ENCODE measurements around the gene ANKS1A. TPM values are rescaled to one million over a fixed set of nuclear protein-coding genes. Genes with fewer than 3 reads are reported as not detected.

Gene ANKS1A
- total RNA-seq, 1 donor from 2014 or later = 48.1 TPM

DNA sequence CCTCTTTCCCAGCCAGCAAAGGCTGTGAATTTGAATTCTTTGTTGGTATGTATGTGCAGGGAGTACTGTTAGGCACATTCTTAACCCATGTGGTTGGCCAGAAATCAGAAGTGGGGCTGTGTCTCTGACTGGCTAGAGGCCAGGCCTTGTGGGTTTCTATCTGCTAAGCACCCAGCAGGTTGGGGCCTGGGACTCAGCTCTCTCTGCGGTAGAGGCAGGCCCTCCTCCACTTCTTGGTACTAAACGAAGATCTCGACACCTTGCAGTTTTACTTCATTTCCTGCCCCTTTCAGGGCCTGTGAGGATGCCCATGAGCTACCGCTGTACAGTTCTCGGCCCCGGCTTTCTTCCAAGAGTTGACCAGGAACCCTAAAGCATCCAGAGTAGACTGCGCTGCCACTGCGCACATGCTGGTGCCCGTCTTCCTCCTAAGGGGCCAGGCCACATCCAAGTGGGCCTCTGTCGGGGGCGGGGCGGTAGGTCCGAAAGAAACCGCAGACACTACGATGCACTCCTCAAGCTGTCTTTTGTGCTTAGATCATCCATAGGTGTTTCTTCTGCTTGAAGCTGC, 201.0 kb downstream of the ANKS1A start:
- intact Hi-C loops (cut with DNase I) = no loop called here
- ATAC-seq (no peak), DNase-seq (no peak)
- TF ChIP-seq, protein P1, sequence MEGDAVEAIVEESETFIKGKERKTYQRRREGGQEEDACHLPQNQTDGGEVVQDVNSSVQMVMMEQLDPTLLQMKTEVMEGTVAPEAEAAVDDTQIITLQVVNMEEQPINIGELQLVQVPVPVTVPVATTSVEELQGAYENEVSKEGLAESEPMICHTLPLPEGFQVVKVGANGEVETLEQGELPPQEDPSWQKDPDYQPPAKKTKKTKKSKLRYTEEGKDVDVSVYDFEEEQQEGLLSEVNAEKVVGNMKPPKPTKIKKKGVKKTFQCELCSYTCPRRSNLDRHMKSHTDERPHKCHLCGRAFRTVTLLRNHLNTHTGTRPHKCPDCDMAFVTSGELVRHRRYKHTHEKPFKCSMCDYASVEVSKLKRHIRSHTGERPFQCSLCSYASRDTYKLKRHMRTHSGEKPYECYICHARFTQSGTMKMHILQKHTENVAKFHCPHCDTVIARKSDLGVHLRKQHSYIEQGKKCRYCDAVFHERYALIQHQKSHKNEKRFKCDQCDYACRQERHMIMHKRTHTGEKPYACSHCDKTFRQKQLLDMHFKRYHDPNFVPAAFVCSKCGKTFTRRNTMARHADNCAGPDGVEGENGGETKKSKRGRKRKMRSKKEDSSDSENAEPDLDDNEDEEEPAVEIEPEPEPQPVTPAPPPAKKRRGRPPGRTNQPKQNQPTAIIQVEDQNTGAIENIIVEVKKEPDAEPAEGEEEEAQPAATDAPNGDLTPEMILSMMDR (IDR thresholded peaks at IDR 0.05) = no peak
- no peak overlapping the region for H3K27ac ChIP-seq
- peaks cover 66% of the 10 kb centered on the region for H3K36me3 ChIP-seq
- peaks cover 25% of the 10 kb centered on the region for H3K4me1 ChIP-seq
- H3K27me3 ChIP-seq (ENCODE audit: low read depth) = no peaks in the 10 kb centered on the region
- no peaks in the 10 kb centered on the region for H3K9me3 ChIP-seq
- no peak overlapping the region for H3K4me3 ChIP-seq

DNA sequence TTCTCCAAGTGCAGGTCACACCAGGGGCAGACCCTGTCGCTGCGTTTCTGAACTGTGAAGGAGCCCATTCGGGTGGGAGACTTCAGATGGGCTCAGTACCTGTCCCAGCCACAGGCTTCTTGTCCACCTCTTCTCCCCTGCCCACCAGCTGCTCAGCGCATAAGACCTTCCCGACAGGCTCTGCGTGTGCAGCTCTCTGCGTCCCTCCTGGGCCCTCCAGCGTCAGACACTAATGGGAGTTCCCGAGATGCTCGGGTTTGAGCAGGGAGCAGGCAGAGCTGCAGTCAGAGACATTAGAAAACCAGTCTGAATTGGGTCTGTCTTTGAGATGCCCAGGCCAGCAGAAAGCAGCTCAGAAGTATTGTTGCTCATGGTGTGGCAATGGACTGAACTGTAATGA, 201.7 kb downstream of the ANKS1A start:
- no peaks in the 10 kb centered on the region for H3K9me3 ChIP-seq
- no peak overlapping the region for H3K4me3 ChIP-seq
- H3K27ac ChIP-seq = no peak overlapping the region
- TF ChIP-seq, protein P1 (IDR thresholded peaks at IDR 0.05) = no peak
- intact Hi-C loops (cut with DNase I) = no loop called here
- peaks cover 26% of the 10 kb centered on the region for H3K4me1 ChIP-seq
- peaks cover 59% of the 10 kb centered on the region for H3K36me3 ChIP-seq
- H3K27me3 ChIP-seq (ENCODE audit: low read depth) = no peaks in the 10 kb centered on the region
- DNase-seq = no peak
- ATAC-seq = no peak

DNA sequence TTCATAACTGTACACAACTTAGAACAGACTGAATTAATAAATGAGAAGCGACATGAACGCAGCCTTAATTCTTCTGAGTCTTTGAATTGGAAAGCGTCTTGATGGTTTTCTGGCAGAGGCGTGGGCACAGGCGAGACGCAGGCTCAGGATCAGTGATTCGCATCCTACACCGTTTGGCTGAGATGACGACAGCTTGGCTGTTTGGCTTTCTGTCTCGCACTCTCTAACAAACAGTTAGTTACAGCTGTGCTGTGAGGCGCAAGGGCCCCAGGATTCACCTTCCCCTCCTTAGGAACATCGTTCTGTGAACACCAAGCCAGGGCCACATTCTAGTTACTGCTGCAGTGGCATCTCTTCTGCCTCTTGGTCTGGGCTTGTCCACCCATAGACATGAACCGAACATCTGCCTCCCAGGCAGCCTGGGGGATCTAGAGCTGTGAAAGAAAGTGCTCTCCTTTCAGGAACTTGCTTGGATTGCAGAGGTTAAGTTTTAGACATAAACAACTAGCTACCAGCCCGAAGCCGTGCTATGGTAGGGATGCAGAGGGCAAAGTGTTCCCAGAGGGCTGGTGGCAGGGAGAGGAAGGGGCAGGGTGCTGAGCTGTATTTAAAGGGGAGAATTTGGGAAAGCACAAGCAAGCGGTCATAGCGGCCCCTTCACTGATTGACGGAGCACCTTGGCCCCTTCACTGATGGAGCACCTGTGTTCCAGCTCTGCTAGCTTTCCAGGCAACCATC, 202.5 kb downstream of the ANKS1A start:
- Histone ChIP-seq H3K4me1 (peaks cover 34% of the 10 kb centered on the region), H3K36me3 (peaks cover 51% of the 10 kb centered on the region), H3K27ac (no peak overlapping the region), H3K27me3 (ENCODE audit: low read depth) (no peaks in the 10 kb centered on the region), H3K4me3 (no peak overlapping the region), H3K9me3 (no peaks in the 10 kb centered on the region)
- ATAC-seq (no peak), DNase-seq (no peak)
- intact Hi-C loops (cut with DNase I) = no loop called here
- TF ChIP-seq, protein P1 (IDR thresholded peaks at IDR 0.05) = no peak

DNA sequence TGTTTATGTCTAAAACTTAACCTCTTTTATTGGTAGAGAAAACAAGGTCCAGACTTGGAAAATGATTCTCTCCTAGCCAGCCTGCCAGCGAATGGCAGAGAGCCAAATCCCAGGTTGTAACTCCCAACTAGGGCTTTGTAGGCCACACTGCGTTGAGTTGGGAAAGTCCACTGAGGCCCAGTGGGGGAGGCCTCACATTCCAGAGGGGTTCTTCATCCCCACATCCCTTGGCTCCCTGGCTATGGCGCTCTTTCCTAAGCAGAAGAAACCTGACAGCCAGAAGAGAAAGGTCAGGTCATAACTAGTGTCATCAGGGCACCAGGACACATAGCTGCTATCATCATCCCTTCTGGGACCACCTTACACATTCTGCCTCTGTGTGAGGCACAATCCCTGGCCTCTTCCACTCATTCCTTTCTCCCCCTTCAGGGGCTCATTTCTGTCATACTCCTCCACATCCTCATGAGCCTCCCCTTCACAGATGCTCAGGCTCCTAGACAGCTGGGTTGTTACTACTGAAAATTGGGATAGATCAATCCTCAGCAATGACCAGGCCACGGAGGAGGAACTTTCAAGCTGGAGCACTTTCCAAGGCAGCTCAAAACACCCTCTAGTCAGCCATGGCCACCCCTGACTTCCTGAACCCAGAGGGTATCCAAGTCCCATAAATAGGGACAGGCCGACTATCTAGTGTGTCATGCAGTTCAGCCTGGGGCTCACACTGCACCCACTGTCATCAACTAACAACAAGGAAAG, 203.5 kb downstream of the ANKS1A start:
- peaks cover 37% of the 10 kb centered on the region for H3K4me1 ChIP-seq

DNA sequence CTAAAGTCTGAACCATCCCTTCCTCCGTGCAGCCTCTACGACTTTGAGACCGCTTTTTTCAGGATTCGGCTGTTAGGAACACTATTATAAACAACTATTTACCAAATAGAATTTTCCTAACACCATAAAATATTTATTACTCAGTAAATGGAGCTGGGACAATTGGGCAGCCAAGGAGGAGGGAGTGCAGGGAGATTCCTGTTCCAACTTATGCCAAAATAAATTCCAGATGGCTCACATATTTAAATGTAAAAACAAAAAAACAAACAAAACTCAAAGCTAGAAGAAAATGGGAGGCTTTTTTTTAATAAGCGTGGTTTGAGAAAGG, 204.0 kb downstream of the ANKS1A start:
- ATAC-seq (no peak), DNase-seq (no peak)
- H3K27me3 ChIP-seq (ENCODE audit: low read depth) = no peaks in the 10 kb centered on the region
- H3K4me3 ChIP-seq = no peak overlapping the region
- no peaks in the 10 kb centered on the region for H3K9me3 ChIP-seq
- TF ChIP-seq, protein P1 (IDR thresholded peaks at IDR 0.05) = no peak
- intact Hi-C loops (cut with DNase I) = no loop called here
- H3K4me1 ChIP-seq = peaks cover 37% of the 10 kb centered on the region
- H3K27ac ChIP-seq = peak overlapping the region; percentile 60
- H3K36me3 ChIP-seq = peaks cover 35% of the 10 kb centered on the region

More for the DNA sequence above, 203.5 kb downstream of the ANKS1A start:
- Histone ChIP-seq H3K27me3 (ENCODE audit: low read depth) (no peaks in the 10 kb centered on the region), H3K9me3 (no peaks in the 10 kb centered on the region), H3K36me3 (peaks cover 41% of the 10 kb centered on the region), H3K27ac (peak overlapping the region; percentile 60), H3K4me3 (no peak overlapping the region)
- DNase-seq = no peak
- peak in 1 of 2 donors; percentile 32 for ATAC-seq
- TF ChIP-seq, protein P1 (IDR thresholded peaks at IDR 0.05) = no peak
- intact Hi-C loops (cut with DNase I) = no loop called here
